Psoas muscle (tissue), 8 donors: ENCODE data around the gene THAP8. TPM values are rescaled to one million over a fixed set of nuclear protein-coding genes. Genes with fewer than 3 reads are reported as not detected.

ENCODE experiments used
- ATAC-seq, 4 donors: fragments of 200-7000 bp; cut with Tn5 transposase; one replicate each; pipeline ENCODE4 v1.9.1; 2020; ENCODE audit warnings: moderate library complexity in 3 of 4, mild to moderate bottlenecking in 2 of 4
- DNase-seq, 2 donors: peaks; one replicate each; pipeline ENCODE4 v3.0.0-alpha.2; 2020
- H3K27ac ChIP-seq: fragments of 200-600 bp; one replicate; pipeline ENCODE4 v1.8.0; 2022
- H3K27me3 ChIP-seq, 3 donors: fragments of 200-600 bp in 1 of 3; one replicate each; pipeline versions ENCODE4 v1.6.1 to v1.8.0; 2013 to 2022; ENCODE audit warnings: low read length in 2 of 3, mild to moderate bottlenecking in 2 of 3, moderate library complexity in 1 of 3; ENCODE audit not compliant: insufficient read depth in 3 of 3
- H3K36me3 ChIP-seq, 2 donors: fragments of 200-600 bp in 1 of 2; one replicate each; pipeline versions ENCODE4 v1.6.1 to v1.8.0; 2013 to 2022; ENCODE audit warnings: low read depth in 1 of 2, mild to moderate bottlenecking in 1 of 2, moderate library complexity in 1 of 2; ENCODE audit not compliant: insufficient read depth in 1 of 2
- H3K4me1 ChIP-seq: fragments of 200-600 bp; one replicate; pipeline ENCODE4 v1.8.0; 2022
- H3K4me3 ChIP-seq: fragments of 200-600 bp; one replicate; pipeline ENCODE4 v1.8.0; 2022; ENCODE audit warnings: mild to moderate bottlenecking
- H3K9me3 ChIP-seq: fragments of 200-600 bp; one replicate; pipeline ENCODE4 v1.8.0; 2022
- CTCF ChIP-seq: fragments of 200-600 bp; IDR thresholded peaks from one replicate; pipeline ENCODE4 v1.8.0; 2022; ENCODE audit warnings: antibody characterized with exemption
- WGBS, 3 donors: extraction: QIAGEN DNeasy Blood & Tissue Kit; methylation state at CpG; one replicate each; pipeline versions ENCODE4 v1.1.6 to v1.1.7; 2013; 5-methylcytosine and 5-hydroxymethylcytosine counted together
- intact Hi-C, 2 donors: fragments of 100-400 bp; cut with DNase I; formaldehyde crosslinking; loops; one replicate each; pipeline versions ENCODE4 v1.11.0 to v1.14.2; 2022
- polyA plus RNA-seq, 3 donors: library from polyadenylated mRNA; stranded (reverse); fragments of 200-250 nt; gene quantifications; one replicate each; pipeline ENCODE4 v1.2.3, GENCODE V29; 2013
- total RNA-seq, 4 donors: library from RNA; stranded (reverse); fragmentation: NEBNext Ultra II Directional in 2 of 4; extraction: Animal tissue kit (Norgen Biotek cat#: 25700) in 2 of 4; gene quantifications; one replicate each; pipeline versions ENCODE4 v1.2.1 to v1.2.4, GENCODE V29; 2021 to 2023
- donor health status: healthy with polysubstance abuse.
- donor health status: DM: no; HTN: no; CAD: no; lungs with moderate emphysema.
- donor health status: Bipolar disorder and iron deficiency.
- donor health status: healthy.
- donor health status: DM: yes; HTN: yes; CAD: no.
- donor health status: DM: no; HTN: no; CAD: no.
- donor health status: DM: no; HTN: no; CAD: no.
- donor health status: DM: yes; HTN: yes; CAD: no.

The THAP8 gene
- total and polyA plus RNA-seq, 7 donors, result 1.9 to 9.6 (median 3.6) TPM

- intact Hi-C loops, result no loop called here
- no peak for TF ChIP-seq CTCF
- 70 to 78% (median 76%) methylated on average over 5 of the region's 5 CpGs for WGBS, 3 donors
- peaks cover 0 to 2% (median 0%) of the 10 kb centered on the region in 3 donors for H3K27me3 ChIP-seq
- H3K4me1 ChIP-seq, result no peaks in the 10 kb centered on the region
- H3K36me3 ChIP-seq, result peaks cover 0 to 4% of the 10 kb centered on the region in 2 donors
- no peak overlapping the region for H3K27ac ChIP-seq
- no peak for ATAC-seq
- DNase-seq, result no peak
- H3K9me3 ChIP-seq, result no peaks in the 10 kb centered on the region
- no peak overlapping the region for H3K4me3 ChIP-seq
These were observed 47.1 kb downstream of the THAP8 start for GRCh38 chr19:36006955-36007354.

GRCh38 chr19:36003284-36003683 lies 50.8 kb downstream of the THAP8 start:
- no peak for TF ChIP-seq CTCF
- Histone ChIP-seq H3K4me1 (peaks cover 6% of the 10 kb centered on the region), H3K27ac (no peak overlapping the region), H3K27me3 (no peaks in the 10 kb centered on the region), H3K36me3 (peaks cover 0 to 22% of the 10 kb centered on the region in 2 donors), H3K9me3 (no peaks in the 10 kb centered on the region), H3K4me3 (no peak overlapping the region)
- intact Hi-C loops, result no loop called here
- ATAC-seq (no peak), DNase-seq (no peak)
- WGBS, 3 donors, result 92 to 95% (median 93%) methylated on average over 4 of the region's 4 CpGs

DNA sequence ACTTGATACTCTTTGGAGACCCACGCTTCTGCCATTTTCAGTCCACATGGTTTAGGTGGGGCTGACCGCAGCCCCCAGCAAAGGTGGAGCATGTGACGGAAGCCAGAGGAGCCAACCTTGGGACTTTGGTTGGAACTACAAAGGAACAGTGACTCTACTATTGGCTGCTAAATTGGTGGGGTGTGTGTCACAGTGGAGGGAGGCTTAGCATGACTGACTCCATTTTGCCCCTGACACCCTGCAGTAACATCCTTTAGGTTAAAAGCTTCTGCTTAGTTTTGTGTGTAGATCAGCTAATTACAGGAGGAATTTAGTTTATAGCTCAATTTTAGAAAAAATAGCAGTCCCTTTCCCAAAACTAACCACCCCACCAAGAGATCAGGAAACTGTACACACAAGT lies 52.5 kb downstream of the THAP8 start:
- no peak for TF ChIP-seq CTCF
- no peak for DNase-seq
- intact Hi-C loops, result no loop called here
- H3K27me3 ChIP-seq, result no peaks in the 10 kb centered on the region
- H3K9me3 ChIP-seq, result no peaks in the 10 kb centered on the region
- H3K36me3 ChIP-seq, result peaks cover 0 to 38% of the 10 kb centered on the region in 2 donors
- no peak overlapping the region for H3K4me3 ChIP-seq
- H3K4me1 ChIP-seq, result peaks cover 10% of the 10 kb centered on the region
- no peak for ATAC-seq
- WGBS, 3 donors, result 95 to 99% (median 95%) methylated on average over 3 of the region's 3 CpGs
- H3K27ac ChIP-seq, result no peak overlapping the region

DNA sequence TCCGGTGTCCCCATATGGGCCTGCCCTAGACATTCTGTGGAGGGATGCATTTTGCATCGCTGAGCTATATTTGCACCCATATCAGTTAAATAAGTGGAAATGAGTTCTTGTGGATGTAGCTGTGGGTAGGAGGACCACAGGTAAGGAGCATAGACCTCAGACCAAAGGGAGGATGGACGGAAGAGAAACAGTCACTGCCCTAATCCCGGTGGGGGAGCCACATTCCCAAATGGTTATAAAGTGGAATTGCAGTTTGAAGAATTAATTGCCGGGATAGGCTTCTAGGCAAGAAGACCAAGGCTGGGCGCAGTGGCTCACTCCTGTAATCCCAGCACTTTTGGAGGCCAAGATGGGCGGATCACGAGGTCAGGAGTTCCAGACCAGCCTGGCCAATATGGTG lies 57.3 kb downstream of the THAP8 start:
- peaks cover 0 to 32% of the 10 kb centered on the region in 2 donors for H3K36me3 ChIP-seq
- TF ChIP-seq CTCF, result no peak
- ATAC-seq (no peak), DNase-seq (no peak)
- intact Hi-C loops, result loop anchor here in 1 of 2 donors (10.0 kb wide), 1 partner anchor 118 kb away; the partner anchor contains the start of genes OVOL3, POLR2I and TBCB
- no peak overlapping the region for H3K27ac ChIP-seq
- H3K4me3 ChIP-seq, result peak overlapping the region; percentile 97
- no peaks in the 10 kb centered on the region for H3K27me3 ChIP-seq
- no peaks in the 10 kb centered on the region for H3K9me3 ChIP-seq
- WGBS, 3 donors, result 85 to 88% (median 86%) methylated on average over 8 of the region's 8 CpGs
- peaks cover 26% of the 10 kb centered on the region for H3K4me1 ChIP-seq
